ENCODE data around the gene LYZ. TPM values are rescaled to one million over a fixed set of nuclear protein-coding genes. Genes with fewer than 3 reads are reported as not detected.

The LYZ gene
- total RNA-seq, 3 donors from 2014 or later (not counting 1 experiment from before 2014, with no cell fraction given), result 83.1 to 337 (median 146) TPM

GRCh38 chr12:69321351-69321750 lies 26.8 kb upstream of the LYZ start:
- H3K9me3 Mint-ChIP-seq, result no peaks in the 10 kb centered on the region
- 70% methylated on average over 1 of the region's 1 CpG for WGBS (ENCODE audit: insufficient coverage)
- Histone ChIP-seq H3K27me3 (ENCODE audit: control insufficient read depth, insufficient read depth, low read length) (peaks cover 4% of the 10 kb centered on the region), H3K27ac (ENCODE audit: low read length) (no peak overlapping the region), H3K4me3 (ENCODE audit: low read length) (no peak overlapping the region), H3K4me1 (ENCODE audit: control insufficient read depth, insufficient read depth, low read length) (no peaks in the 10 kb centered on the region), H3K36me3 (ENCODE audit: control insufficient read depth, insufficient read depth, low read length) (no peaks in the 10 kb centered on the region), H3K9me3 (ENCODE audit: control insufficient read depth, insufficient read depth, low read length) (no peaks in the 10 kb centered on the region)
- H3K4me3 Mint-ChIP-seq, result no peak overlapping the region
- no peak for TF ChIP-seq CTCF (IDR thresholded peaks at IDR 0.05)
- H3K36me3 Mint-ChIP-seq, result peaks cover 7% of the 10 kb centered on the region
- H3K4me1 Mint-ChIP-seq, result no peaks in the 10 kb centered on the region
- DNase-seq, result no peak
- H3K27me3 Mint-ChIP-seq (ENCODE audit: low read depth in 2 of 2), result peaks cover 15 to 20% of the 10 kb centered on the region in 2 donors
- peak in 1 of 3 donors; percentile 55 for ATAC-seq
- H3K27ac Mint-ChIP-seq, result no peak overlapping the region
- intact Hi-C loops (cut with micrococcal nuclease), result no loop called here

DNA sequence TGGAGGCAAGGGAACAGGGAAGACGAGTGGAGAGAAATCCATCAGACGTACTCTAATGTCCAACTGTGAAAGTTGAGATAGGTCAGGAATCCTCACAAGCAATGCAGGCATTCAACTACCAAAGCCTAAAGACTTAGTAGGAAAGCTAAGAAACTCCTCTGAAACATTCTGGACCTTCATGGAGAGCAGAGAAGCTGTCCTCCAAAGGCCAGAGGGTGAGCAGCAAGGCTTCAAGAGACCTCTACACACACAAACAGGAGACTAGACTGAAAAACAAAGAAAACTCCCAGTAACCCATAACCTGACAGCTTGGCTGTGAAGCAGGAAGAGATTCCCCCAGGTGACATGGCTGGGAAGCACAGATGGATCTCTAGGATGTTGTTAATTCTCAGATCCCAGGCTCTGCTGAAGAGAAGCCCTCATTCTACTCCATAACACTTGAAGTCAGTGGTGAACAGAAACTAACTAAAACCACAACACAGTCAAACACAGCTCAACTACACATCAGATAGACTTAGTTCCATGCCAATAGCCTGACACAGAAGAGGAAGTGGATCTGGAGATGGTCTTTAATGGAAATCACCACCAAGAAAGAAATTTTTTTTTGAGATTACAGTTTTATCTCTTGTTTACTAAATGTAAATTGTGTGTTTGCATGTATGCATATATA lies 23.2 kb upstream of the LYZ start:
- H3K4me3 Mint-ChIP-seq, result no peak overlapping the region
- DNase-seq (no peak), ATAC-seq (no peak)
- no peak overlapping the region for H3K4me3 ChIP-seq (ENCODE audit: low read length)
- H3K9me3 Mint-ChIP-seq, result no peaks in the 10 kb centered on the region
- H3K36me3 Mint-ChIP-seq, result peaks cover under 1% of the 10 kb centered on the region
- no peaks in the 10 kb centered on the region for H3K9me3 ChIP-seq (ENCODE audit: control insufficient read depth, insufficient read depth, low read length)
- H3K27me3 ChIP-seq (ENCODE audit: control insufficient read depth, insufficient read depth, low read length), result peaks cover 4% of the 10 kb centered on the region
- H3K27me3 Mint-ChIP-seq (ENCODE audit: low read depth in 2 of 2), result peaks cover 13 to 15% of the 10 kb centered on the region in 2 donors
- WGBS (ENCODE audit: insufficient coverage), result 100% methylated on average over 2 of the region's 2 CpGs
- no peak overlapping the region for H3K27ac ChIP-seq (ENCODE audit: low read length)
- intact Hi-C loops (cut with micrococcal nuclease), result no loop called here
- peaks cover 3% of the 10 kb centered on the region for H3K4me1 ChIP-seq (ENCODE audit: control insufficient read depth, insufficient read depth, low read length)
- TF ChIP-seq CTCF (IDR thresholded peaks at IDR 0.05), result no peak
- no peak overlapping the region for H3K27ac Mint-ChIP-seq
- H3K4me1 Mint-ChIP-seq, result peaks cover 0 to 5% of the 10 kb centered on the region in 2 donors
- no peaks in the 10 kb centered on the region for H3K36me3 ChIP-seq (ENCODE audit: control insufficient read depth, insufficient read depth, low read length)

DNA sequence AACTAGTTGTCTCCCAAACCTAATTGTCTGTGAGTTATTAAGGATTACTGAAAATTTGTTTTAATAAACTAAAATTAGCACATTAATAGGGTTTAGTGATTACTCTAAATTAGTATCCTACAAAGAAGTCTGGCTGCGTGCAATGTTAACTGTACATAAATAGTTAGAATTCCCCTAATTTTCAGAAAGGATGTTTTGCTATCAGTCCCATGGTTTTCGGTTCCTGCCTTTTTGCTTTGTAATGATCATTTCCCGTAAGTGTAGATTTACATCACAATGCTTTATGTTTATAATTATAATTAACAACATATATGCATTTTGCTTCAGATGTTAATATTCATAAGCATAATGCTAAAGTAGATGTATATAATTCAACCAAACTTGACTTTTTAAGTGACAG lies 19.8 kb upstream of the LYZ start:
- no peaks in the 10 kb centered on the region for H3K36me3 ChIP-seq (ENCODE audit: control insufficient read depth, insufficient read depth, low read length)
- no peak overlapping the region for H3K27ac ChIP-seq (ENCODE audit: low read length)
- H3K9me3 ChIP-seq (ENCODE audit: control insufficient read depth, insufficient read depth, low read length), result no peaks in the 10 kb centered on the region
- no peak for TF ChIP-seq CTCF (IDR thresholded peaks at IDR 0.05)
- Mint-ChIP-seq H3K4me3 (no peak overlapping the region), H3K36me3 (no peaks in the 10 kb centered on the region), H3K4me1 (peaks cover 17 to 21% of the 10 kb centered on the region in 2 donors), H3K9me3 (no peaks in the 10 kb centered on the region), H3K27ac (peak overlapping the region; percentile 5 to 20), H3K27me3 (ENCODE audit: low read depth in 2 of 2) (peaks cover 0 to 5% of the 10 kb centered on the region in 2 donors)
- ATAC-seq (no peak), DNase-seq (no peak)
- intact Hi-C loops (cut with micrococcal nuclease), result no loop called here
- H3K4me3 ChIP-seq (ENCODE audit: low read length), result no peak overlapping the region
- WGBS (ENCODE audit: insufficient coverage), result 100% methylated on average over 1 of the region's 3 CpGs
- peaks cover 12% of the 10 kb centered on the region for H3K4me1 ChIP-seq (ENCODE audit: control insufficient read depth, insufficient read depth, low read length)
- H3K27me3 ChIP-seq (ENCODE audit: control insufficient read depth, insufficient read depth, low read length), result no peaks in the 10 kb centered on the region
